ENCODE results near the gene KCNJ15.

KCNJ15 gene

GRCh38 chr21:38268864-38269575 is 12.2 kb downstream of the KCNJ15 start:
- FAIRE-seq = no peak

DNA sequence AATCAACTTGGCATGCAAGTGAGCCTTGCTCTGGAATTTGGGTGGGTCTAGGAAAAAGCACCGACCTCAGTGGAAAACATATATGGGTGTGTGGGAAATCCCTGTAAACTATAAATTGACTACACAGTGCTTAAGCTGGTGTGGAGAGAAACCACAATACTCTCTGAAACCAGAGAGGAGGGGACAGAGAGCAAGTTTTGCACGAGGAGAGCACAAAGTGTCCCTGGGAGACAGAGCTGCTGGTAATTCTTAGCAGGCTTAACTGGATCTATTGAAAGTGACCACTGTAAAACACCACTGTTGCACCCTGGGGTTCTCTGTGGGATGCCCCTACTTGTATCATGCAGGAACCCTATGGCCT is 12.8 kb downstream of the KCNJ15 start:
- no peak for FAIRE-seq

DNA sequence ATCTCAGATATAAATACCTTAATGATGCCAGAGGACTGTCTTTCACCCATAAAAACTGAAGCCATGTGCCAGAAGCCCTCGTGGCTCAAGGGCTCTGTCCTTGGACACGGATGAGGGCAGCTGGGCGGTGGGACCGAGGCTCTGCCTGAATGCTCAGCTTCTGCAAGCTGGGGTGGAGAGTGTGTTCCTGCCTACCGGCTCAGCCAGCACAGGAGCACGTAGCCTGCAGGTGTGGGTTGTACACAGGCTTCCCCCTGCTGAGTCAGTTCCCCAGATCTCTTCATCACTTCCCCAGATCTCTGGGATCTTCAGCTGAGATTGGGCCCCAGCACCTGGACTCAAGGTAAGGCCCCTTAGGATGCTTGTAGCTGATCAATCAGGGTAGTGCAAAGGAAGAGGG is 15.4 kb downstream of the KCNJ15 start:
- FAIRE-seq = no peak

DNA sequence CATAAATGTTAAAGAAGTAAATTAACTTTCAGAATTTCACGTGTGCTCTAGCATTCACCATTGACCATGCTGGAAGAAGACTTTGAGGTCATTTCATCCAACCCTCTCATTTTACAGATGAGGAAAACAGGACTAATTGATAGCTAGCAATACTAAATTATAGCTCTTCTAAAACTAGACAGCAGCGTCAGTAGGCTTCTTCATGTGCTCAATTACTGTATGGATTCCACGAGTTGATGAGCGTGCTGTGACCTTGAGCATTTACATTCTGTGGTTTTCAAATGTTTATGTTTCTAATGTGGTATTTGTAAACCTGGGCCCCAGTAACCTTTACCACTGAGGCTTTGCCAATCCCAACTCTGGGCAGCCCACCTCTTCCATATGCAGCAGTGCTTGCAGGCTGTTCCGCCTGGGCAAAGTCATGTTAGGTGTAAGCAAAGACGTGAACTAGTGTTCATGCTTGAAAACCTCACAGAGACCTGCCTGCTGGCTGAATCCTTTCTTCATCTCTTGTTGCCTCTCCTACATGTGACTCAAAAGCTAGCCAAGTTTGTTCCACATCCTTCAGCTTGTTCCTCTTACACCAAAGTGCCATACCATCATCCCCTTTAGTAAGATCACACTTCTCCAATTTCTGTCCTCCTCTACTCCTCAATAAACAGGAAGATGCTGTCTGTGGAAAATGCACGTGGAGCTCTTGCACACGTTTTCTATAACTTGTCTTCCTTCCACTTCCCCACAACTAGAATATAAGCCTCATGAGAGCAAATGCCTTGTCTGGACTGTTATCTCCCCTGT is 17.2 kb downstream of the KCNJ15 start:
- no peak for FAIRE-seq

DNA sequence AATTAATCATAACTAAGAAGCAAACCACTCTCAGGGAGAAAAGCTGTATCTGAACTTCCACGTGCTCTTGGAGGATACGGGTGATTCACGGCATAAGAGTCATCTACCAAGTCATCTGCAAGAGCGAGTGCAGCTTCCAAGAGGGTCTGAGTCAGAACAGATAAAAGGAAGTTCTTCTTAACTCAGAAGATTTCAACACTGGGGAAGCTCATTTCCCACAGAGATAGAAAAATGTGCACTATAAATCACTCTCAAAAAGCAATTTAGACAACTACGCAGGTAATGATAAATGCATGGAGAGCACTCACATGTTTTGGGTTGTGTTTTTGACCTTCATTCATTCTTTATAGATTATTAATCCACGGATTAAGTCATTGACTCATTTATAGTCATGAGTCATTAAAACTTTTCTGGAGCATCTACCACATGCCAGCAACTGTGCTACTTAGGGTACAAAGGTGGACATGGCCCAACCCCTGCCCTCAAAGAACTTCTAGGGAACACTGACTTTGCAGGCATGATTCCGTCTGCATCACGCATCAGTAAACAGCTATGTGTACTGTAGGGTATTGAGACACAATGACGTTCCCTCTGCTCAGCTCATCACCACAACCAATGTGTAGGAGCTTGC is 20.8 kb downstream of the KCNJ15 start:
- FAIRE-seq = no peak

- FAIRE-seq = no peak
These were observed 23.7 kb downstream of the KCNJ15 start for GRCh38 chr21:38280454-38280853.

GRCh38 chr21:38280867-38281266 is 24.1 kb downstream of the KCNJ15 start:
- FAIRE-seq = no peak

- no peak for FAIRE-seq
These were observed 26.1 kb downstream of the KCNJ15 start for GRCh38 chr21:38282921-38283320.

- no peak for FAIRE-seq
These were observed 27.4 kb downstream of the KCNJ15 start for GRCh38 chr21:38284216-38284615.

- FAIRE-seq = no peak
These were observed 30.1 kb downstream of the KCNJ15 start for GRCh38 chr21:38286739-38287471.

- FAIRE-seq = no peak
These were observed 30.7 kb downstream of the KCNJ15 start for GRCh38 chr21:38287476-38287875.

DNA sequence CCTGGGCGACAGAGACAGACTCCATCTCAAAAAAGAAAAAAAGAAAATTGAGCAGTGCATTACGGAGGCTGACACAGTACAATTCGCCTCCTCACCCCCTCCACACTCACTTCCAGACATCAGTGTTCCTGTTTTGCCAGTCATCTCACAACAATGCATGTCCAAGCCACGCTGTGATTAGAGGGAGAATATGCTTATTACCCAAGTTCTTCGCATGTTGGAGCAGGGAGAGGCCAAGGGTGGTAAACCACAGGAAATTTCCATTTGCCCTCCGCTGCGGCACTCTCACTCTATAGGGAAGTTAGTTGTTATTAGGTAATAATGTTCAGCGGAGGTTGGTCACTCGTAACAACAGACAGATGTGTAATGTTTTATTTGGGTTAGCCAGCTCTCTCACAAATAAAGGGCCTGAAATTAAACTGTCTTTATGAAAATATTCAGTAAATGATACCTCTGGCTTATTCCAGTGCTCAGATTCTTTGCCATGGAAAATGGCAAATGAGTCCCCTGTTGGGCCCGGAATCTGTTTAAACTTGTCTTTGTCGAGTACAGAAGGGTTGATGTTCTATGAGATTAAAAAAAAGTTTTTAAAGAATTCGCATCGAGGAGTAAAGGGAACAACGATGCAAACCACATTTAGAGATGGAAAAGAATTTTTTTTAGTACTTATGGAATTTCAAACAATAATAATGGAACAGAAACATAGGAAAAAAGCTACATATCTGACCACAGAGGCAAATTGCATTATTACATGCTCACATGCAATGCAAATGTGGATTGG is 33.1 kb downstream of the KCNJ15 start:
- FAIRE-seq = no peak

- no peak for FAIRE-seq
These were observed 34.0 kb downstream of the KCNJ15 start for GRCh38 chr21:38290809-38291208.

DNA sequence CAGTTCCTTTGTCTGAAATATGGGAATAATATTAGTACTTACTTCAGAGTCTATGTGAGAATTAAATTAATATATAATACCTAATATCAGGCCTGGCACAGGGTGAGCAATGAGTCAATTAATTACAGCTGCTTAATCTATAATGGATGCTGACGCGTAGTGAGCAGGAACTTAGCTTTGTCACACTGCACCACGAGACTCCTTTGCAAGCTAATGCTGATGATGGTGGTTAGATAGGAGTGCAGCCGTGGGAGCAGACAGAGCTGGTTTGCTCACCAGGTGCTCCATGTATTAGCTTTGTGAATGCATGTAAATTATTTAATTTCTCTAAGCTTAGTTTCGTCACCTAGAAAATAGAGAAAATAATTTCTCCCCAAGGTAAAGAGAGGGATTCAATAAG is 35.1 kb downstream of the KCNJ15 start:
- no peak for FAIRE-seq

GRCh38 chr21:38293113-38293512 is 36.3 kb downstream of the KCNJ15 start:
- no peak for FAIRE-seq

- FAIRE-seq = no peak
These were observed 37.0 kb downstream of the KCNJ15 start for GRCh38 chr21:38293765-38294164.

- no peak for FAIRE-seq
These were observed 37.8 kb downstream of the KCNJ15 start for GRCh38 chr21:38294609-38295008.

- no peak for FAIRE-seq
These were observed 39.4 kb downstream of the KCNJ15 start for GRCh38 chr21:38295997-38296764.

DNA sequence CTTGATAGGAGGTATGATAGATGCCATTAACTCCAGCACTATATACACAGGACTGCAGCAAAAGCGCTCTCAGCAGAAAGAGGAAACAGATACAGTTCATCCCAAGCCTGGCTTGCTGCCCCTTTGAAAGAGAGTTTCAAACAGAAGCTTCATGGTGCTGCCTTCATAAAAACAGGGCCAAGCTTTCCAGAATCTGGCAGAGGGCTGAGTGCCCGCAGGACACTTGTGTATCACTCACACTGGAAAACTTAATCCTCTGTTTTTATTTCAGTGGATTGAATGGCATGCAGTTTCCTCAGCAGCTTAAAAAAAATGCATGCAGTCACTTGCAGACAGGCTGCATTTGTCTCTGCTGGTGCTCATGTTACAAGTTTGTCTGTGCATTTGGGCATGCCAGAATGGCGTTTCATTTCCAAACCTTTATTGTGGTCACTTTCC is 40.4 kb downstream of the KCNJ15 start:
- no peak for FAIRE-seq

DNA sequence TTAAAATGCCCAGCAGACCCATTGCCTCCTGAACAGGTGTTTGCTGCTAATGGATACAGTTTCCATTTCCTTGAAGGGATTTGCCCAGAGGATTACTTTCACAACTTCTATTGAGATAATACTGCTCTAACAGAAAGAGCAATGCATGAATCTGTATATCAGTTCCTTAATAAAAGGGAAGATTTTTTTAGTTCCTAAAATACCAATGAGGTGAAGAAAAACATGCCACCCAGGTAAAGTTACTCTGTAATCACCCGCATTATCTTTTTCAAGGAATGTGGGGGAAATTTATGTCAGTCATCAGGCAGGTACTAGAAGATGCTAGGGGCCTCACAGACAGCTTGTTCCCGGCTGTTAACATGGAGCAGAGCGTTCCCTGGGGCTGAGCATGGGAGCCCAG is 41.1 kb downstream of the KCNJ15 start:
- FAIRE-seq = no peak

GRCh38 chr21:38298832-38299231 is 42.0 kb downstream of the KCNJ15 start:
- FAIRE-seq = no peak

- FAIRE-seq = no peak
These were observed 42.9 kb downstream of the KCNJ15 start for GRCh38 chr21:38299671-38300070.
